ENCODE results near the gene C5.
"Not testable (repeated sequence)": the region's sequence is repeated elsewhere in the genome, so short reads cannot be mapped to it uniquely, and the experiment has no call there.

C5 gene

GRCh38 chr9:121048618-121049017 lies 1.5 kb downstream of the C5 start:
- no peak for TF ChIP-seq CTCF (IDR thresholded peaks at IDR 0.05)
- Histone ChIP-seq H3K4me3 (no peak overlapping the region), H3K27ac (no peak overlapping the region)
- DNase-seq (ENCODE audit: low spot score), result no peak

GRCh38 chr9:121048175-121048574 lies 1.9 kb downstream of the C5 start:
- Histone ChIP-seq H3K27ac (no peak overlapping the region), H3K4me3 (no peak overlapping the region)
- DNase-seq (ENCODE audit: low spot score), result no peak
- no peak for TF ChIP-seq CTCF (IDR thresholded peaks at IDR 0.05)

GRCh38 chr9:121038804-121039203 lies 11.3 kb downstream of the C5 start:
- TF ChIP-seq CTCF (IDR thresholded peaks at IDR 0.05), result no peak
- no peak for DNase-seq (ENCODE audit: low spot score)
- Histone ChIP-seq H3K27ac (no peak overlapping the region), H3K4me3 (no peak overlapping the region)

GRCh38 chr9:121038362-121038761 lies 11.7 kb downstream of the C5 start:
- no peak for TF ChIP-seq CTCF (IDR thresholded peaks at IDR 0.05)
- Histone ChIP-seq H3K4me3 (no peak overlapping the region), H3K27ac (no peak overlapping the region)
- DNase-seq (ENCODE audit: low spot score), result no peak

GRCh38 chr9:121035717-121036116 lies 14.4 kb downstream of the C5 start:
- H3K4me3 ChIP-seq; DNase-seq (ENCODE audit: low spot score); H3K27ac ChIP-seq: not testable (repeated sequence)

GRCh38 chr9:121034529-121034928 lies 15.5 kb downstream of the C5 start:
- H3K27ac ChIP-seq, result no peak overlapping the region
- H3K4me3 ChIP-seq, result no peak overlapping the region
- DNase-seq (ENCODE audit: low spot score), result no peak
- no peak for TF ChIP-seq CTCF (IDR thresholded peaks at IDR 0.05)

- no peak for TF ChIP-seq CTCF (IDR thresholded peaks at IDR 0.05)
- H3K4me3 ChIP-seq, result no peak overlapping the region
- DNase-seq (ENCODE audit: low spot score), result no peak
- H3K27ac ChIP-seq, result no peak overlapping the region
These were observed 20.6 kb downstream of the C5 start for GRCh38 chr9:121029469-121029868.

GRCh38 chr9:121028285-121028684 lies 21.8 kb downstream of the C5 start:
- not testable (repeated sequence) for H3K4me3 ChIP-seq; DNase-seq (ENCODE audit: low spot score); H3K27ac ChIP-seq
